Activated B cell treated with CpG ODN at 0.5 μM for 24 hours (primary cell): ENCODE data around the gene C11orf21. TPM values are rescaled to one million over a fixed set of nuclear protein-coding genes. Genes with fewer than 3 reads are reported as not detected.

ENCODE experiments used
- ATAC-seq: fragments of 200-7000 bp; cut with Tn5 transposase; one replicate; pipeline ENCODE4 v1.10.0; 2021; ENCODE audit warnings: low read depth, mild to moderate bottlenecking, moderate library complexity
- CTCF ChIA-PET: fragments of 350-600 bp; sonication (Branson Sonifier 250); formaldehyde crosslinking; loops from one replicate; lab custom pipeline; 2021; ENCODE audit warnings: antibody characterized with exemption; lab: Charles Lee
- POLR2A ChIA-PET: fragments of 350-600 bp; sonication (Branson Sonifier 250); formaldehyde crosslinking; loops from one replicate; lab custom pipeline; 2021; ENCODE audit warnings: antibody characterized with exemption; lab: Charles Lee
- DNase-seq: peaks from one replicate; pipeline ENCODE4 v3.0.0; 2022
- H3K27ac Mint-ChIP-seq: one replicate; pipeline ENCODE4 v1.8.0; 2020; ENCODE audit warnings: mixed read lengths
- H3K27me3 Mint-ChIP-seq: one replicate; pipeline ENCODE4 v1.8.0; 2021; ENCODE audit warnings: mixed read lengths
- H3K36me3 Mint-ChIP-seq: one replicate; pipeline ENCODE4 v1.8.0; 2021; ENCODE audit warnings: low read depth, mixed read lengths
- H3K4me1 Mint-ChIP-seq: one replicate; pipeline ENCODE4 v1.8.0; 2021; ENCODE audit warnings: mixed read lengths
- H3K4me3 Mint-ChIP-seq: one replicate; pipeline ENCODE4 v1.8.0; 2020; ENCODE audit warnings: mild to moderate bottlenecking, mixed read lengths
- H3K9me3 Mint-ChIP-seq: one replicate; pipeline ENCODE4 v1.8.0; 2020; ENCODE audit warnings: mixed read lengths
- CTCF ChIP-seq: fragments of 200-600 bp; IDR thresholded peaks from one replicate; pipeline ENCODE4 v1.8.0; 2022; ENCODE audit warnings: antibody characterized with exemption, mild to moderate bottlenecking
- intact Hi-C: fragments of 100-400 bp; cut with micrococcal nuclease; formaldehyde crosslinking; loops from one replicate; pipeline ENCODE4 v1.15.1; 2024
- total RNA-seq: library from RNA; stranded (reverse); gene quantifications from 2 replicates; pipeline ENCODE4 v1.2.3, GENCODE V29; 2022

Gene C11orf21
- total RNA-seq, 1 donor from 2014 or later, result 8.8 TPM

GRCh38 chr11:2256951-2257700 is 44.6 kb downstream of the C11orf21 start:
- peaks cover 6% of the 10 kb centered on the region for H3K9me3 Mint-ChIP-seq
- H3K27ac Mint-ChIP-seq, result no peak overlapping the region
- no peaks in the 10 kb centered on the region for H3K36me3 Mint-ChIP-seq
- intact Hi-C loops, result no loop called here
- no peaks in the 10 kb centered on the region for H3K27me3 Mint-ChIP-seq
- CTCF ChIA-PET, result no interaction called here
- DNase-seq (no peak), ATAC-seq (no peak)
- no peak overlapping the region for H3K4me3 Mint-ChIP-seq
- POLR2A ChIA-PET, result no interaction called here
- no peaks in the 10 kb centered on the region for H3K4me1 Mint-ChIP-seq
- TF ChIP-seq CTCF, result no peak

DNA sequence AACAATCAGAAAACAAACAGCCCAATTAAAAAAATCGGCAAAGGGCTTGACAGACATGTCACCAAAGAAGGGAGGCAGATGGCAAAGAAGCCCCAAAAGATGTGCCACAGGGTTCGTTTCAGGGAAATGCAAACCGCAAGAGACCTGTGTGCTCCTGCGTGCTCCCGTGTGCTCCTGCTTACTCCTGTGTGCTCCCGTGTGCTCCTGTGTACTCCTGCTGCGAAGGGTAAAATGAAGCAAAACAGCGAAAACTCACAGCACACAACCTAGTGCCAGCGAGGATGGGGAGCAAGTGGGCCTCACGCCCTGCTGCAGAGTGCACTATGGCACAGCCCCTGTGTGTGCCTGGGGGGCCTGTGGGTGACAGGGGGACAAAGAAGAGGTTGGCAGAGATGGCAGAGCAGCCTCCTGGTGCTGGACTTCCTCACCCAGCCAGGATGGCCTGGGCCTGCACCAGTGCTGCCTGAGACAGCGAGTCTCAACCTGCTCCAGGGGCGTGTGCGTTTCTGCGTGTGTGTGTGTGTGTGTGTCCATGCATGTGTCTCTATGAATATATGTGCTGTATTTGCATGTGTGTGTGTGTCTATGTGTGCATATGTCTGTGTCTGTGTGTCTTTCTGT is 45.3 kb downstream of the C11orf21 start:
- intact Hi-C loops, result no loop called here
- TF ChIP-seq CTCF, result no peak
- ChIA-PET POLR2A (no interaction called here), CTCF (no interaction called here)
- Mint-ChIP-seq H3K27ac (no peak overlapping the region), H3K9me3 (peaks cover 6% of the 10 kb centered on the region), H3K36me3 (no peaks in the 10 kb centered on the region), H3K4me1 (no peaks in the 10 kb centered on the region), H3K4me3 (no peak overlapping the region), H3K27me3 (no peaks in the 10 kb centered on the region)
- ATAC-seq (no peak), DNase-seq (no peak)

GRCh38 chr11:2252018-2252417 is 49.7 kb downstream of the C11orf21 start:
- Mint-ChIP-seq H3K9me3 (peaks cover 6% of the 10 kb centered on the region), H3K4me3 (no peak overlapping the region), H3K36me3 (no peaks in the 10 kb centered on the region), H3K27me3 (peaks cover 3% of the 10 kb centered on the region), H3K4me1 (no peaks in the 10 kb centered on the region), H3K27ac (no peak overlapping the region)
- ChIA-PET CTCF (no interaction called here), POLR2A (no interaction called here)
- DNase-seq (no peak), ATAC-seq (no peak)
- no peak for TF ChIP-seq CTCF
- intact Hi-C loops, result no loop called here

GRCh38 chr11:2251138-2251537 is 50.6 kb downstream of the C11orf21 start:
- CTCF ChIA-PET, result no interaction called here
- POLR2A ChIA-PET, result no interaction called here
- Mint-ChIP-seq H3K27ac (no peak overlapping the region), H3K4me3 (no peak overlapping the region), H3K9me3 (peaks cover 6% of the 10 kb centered on the region), H3K36me3 (no peaks in the 10 kb centered on the region), H3K4me1 (no peaks in the 10 kb centered on the region), H3K27me3 (peaks cover 3% of the 10 kb centered on the region)
- DNase-seq (no peak), ATAC-seq (no peak)
- intact Hi-C loops, result no loop called here
- no peak for TF ChIP-seq CTCF

GRCh38 chr11:2250485-2250884 is 51.2 kb downstream of the C11orf21 start:
- H3K36me3 Mint-ChIP-seq, result no peaks in the 10 kb centered on the region
- POLR2A ChIA-PET, result no interaction called here
- H3K4me3 Mint-ChIP-seq, result no peak overlapping the region
- DNase-seq (no peak), ATAC-seq (no peak)
- CTCF ChIA-PET, result no interaction called here
- no peak overlapping the region for H3K27ac Mint-ChIP-seq
- H3K27me3 Mint-ChIP-seq, result peaks cover 3% of the 10 kb centered on the region
- peaks cover 6% of the 10 kb centered on the region for H3K9me3 Mint-ChIP-seq
- intact Hi-C loops, result no loop called here
- H3K4me1 Mint-ChIP-seq, result no peaks in the 10 kb centered on the region
- TF ChIP-seq CTCF, result no peak
